ENCODE measurements around the gene PCDHGB6. TPM values are rescaled to one million over a fixed set of nuclear protein-coding genes. Genes with fewer than 3 reads are reported as not detected.

The PCDHGB6 gene
- total RNA-seq, 1 experiment from 2014 or later: 6.0 TPM

GRCh38 chr5:141402553-141403243, 5.1 kb upstream of the PCDHGB6 start, which contains the start of gene PCDHGA9:
Gene PCDHGA9 (plus strand): TSS chr5:141402778. CDS start chr5:141402953, 175 bp downstream.
- DNase-seq (ENCODE audit: low spot score) (no peak), ATAC-seq (no peak)
- CTCF ChIA-PET: interaction anchor here (0.5 to 1.7 kb wide), 9 partner anchors 10 to 161 kb away, joined by 4 to 15 read pairs (median 5); partner anchors contain the start of genes PCDHGA10, PCDHGA11, PCDHGA8 and PCDHGB3
- Mint-ChIP-seq H3K36me3 (peaks cover 50% of the 10 kb centered on the region), H3K9me3 (peaks cover 43% of the 10 kb centered on the region), H3K27me3 (ENCODE audit: low read depth) (peaks cover 14% of the 10 kb centered on the region), H3K27ac (no peak within 1 kb of the TSS), H3K4me3 (no peak within 1 kb of the TSS), H3K4me1 (no peaks in the 10 kb centered on the region)
- POLR2A ChIA-PET: no interaction called here
- TF ChIP-seq PREB (CRISPR knock-in tag; IDR thresholded peaks at IDR 0.05; ENCODE audit: borderline replicate concordance) (no peak), USF2 (CRISPR knock-in tag; IDR thresholded peaks at IDR 0.05) (no peak), ZNF532 (CRISPR knock-in tag; IDR thresholded peaks at IDR 0.05; ENCODE audit: borderline replicate concordance) (no peak), AR (CRISPR knock-in tag; IDR thresholded peaks at IDR 0.05) (no peak), FOXP1 (CRISPR knock-in tag; IDR thresholded peaks at IDR 0.05; ENCODE audit: borderline replicate concordance) (no peak), GABPB1 (CRISPR knock-in tag; IDR thresholded peaks at IDR 0.05) (no peak), RELA (CRISPR knock-in tag; IDR thresholded peaks at IDR 0.05; ENCODE audit: borderline replicate concordance) (no peak), ZNF263 (CRISPR knock-in tag; IDR thresholded peaks at IDR 0.05; ENCODE audit: low read depth) (no peak), RORB (CRISPR knock-in tag; IDR thresholded peaks at IDR 0.05) (no peak), ZNF232 (CRISPR knock-in tag; IDR thresholded peaks at IDR 0.05) (no peak), SOX15 (CRISPR knock-in tag; IDR thresholded peaks at IDR 0.05) (no peak), ETV6 (CRISPR knock-in tag; IDR thresholded peaks at IDR 0.05) (no peak), HMGXB4 (CRISPR knock-in tag; IDR thresholded peaks at IDR 0.05) (no peak), ZMAT4 (CRISPR knock-in tag; IDR thresholded peaks at IDR 0.05) (no peak), CBFB (CRISPR knock-in tag; IDR thresholded peaks at IDR 0.05; ENCODE audit: low read depth) (no peak), NFE2L1 (CRISPR knock-in tag; IDR thresholded peaks at IDR 0.05) (no peak), PRDM15 (CRISPR knock-in tag; IDR thresholded peaks at IDR 0.05) (no peak)

All from WTC11 (cell line).